ENCODE data around the gene RFX8. TPM values are rescaled to one million over a fixed set of nuclear protein-coding genes. Genes with fewer than 3 reads are reported as not detected.
A peak's percentile ranks its signal among the peaks of the same experiment; 100 is the strongest.

The RFX8 gene
- total and polyA plus RNA-seq, 2 of the 13 experiments (the other 11 are each of a cell fraction or from before 2014, with no cell fraction given) = not detected

GRCh38 chr2:101387151-101387834 lies 87.6 kb downstream of the RFX8 start, which contains the start of gene CREG2 (continued):
- 0 out of 2 replicates have a peak, but pooled peaks have one; percentile 35 for TF ChIP-seq ZNF414 (CRISPR knock-in tag; IDR thresholded peaks at IDR 0.05)
- no peak for TF ChIP-seq ADNP (CRISPR knock-in tag; IDR thresholded peaks at IDR 0.05)
- no peak for TF ChIP-seq SOX5 (CRISPR knock-in tag; IDR thresholded peaks at IDR 0.05; ENCODE audit: borderline replicate concordance)
- no peak for TF ChIP-seq TBX3 (IDR thresholded peaks at IDR 0.05; ENCODE audit: borderline replicate concordance)
- TF ChIP-seq NFATC3 (CRISPR knock-in tag; IDR thresholded peaks at IDR 0.05) = no peak
- no peak for TF ChIP-seq ZNF644 (CRISPR knock-in tag; IDR thresholded peaks at IDR 0.05; ENCODE audit: low read depth)
- no peak for TF ChIP-seq ZBTB49 (CRISPR knock-in tag; IDR thresholded peaks at IDR 0.05; ENCODE audit: borderline replicate concordance)
- TF ChIP-seq HHEX (CRISPR knock-in tag; IDR thresholded peaks at IDR 0.05) = no peak
- no peak for TF ChIP-seq ZHX1 (CRISPR knock-in tag; IDR thresholded peaks at IDR 0.05; ENCODE audit: low read depth)
- peak; percentile 21; the same call in 1 of the 2 replicates for TF ChIP-seq MTF2 (CRISPR knock-in tag; IDR thresholded peaks at IDR 0.05; ENCODE audit: borderline replicate concordance)
- TF ChIP-seq SAP130 (CRISPR knock-in tag; IDR thresholded peaks at IDR 0.05; ENCODE audit: low read depth) = peak; percentile 26; the same call in 1 of the 2 replicates
- TF ChIP-seq ZMAT3 (CRISPR knock-in tag; conservative IDR thresholded peaks at IDR 0.05) = 0 out of 2 replicates have a peak, but pooled peaks have one; percentile 20
- no peak for TF ChIP-seq ZNF260 (CRISPR knock-in tag; IDR thresholded peaks at IDR 0.05; ENCODE audit: borderline replicate concordance, low read depth)
- peak; percentile 61; the same call in 1 of the 2 replicates for TF ChIP-seq HES4 (CRISPR knock-in tag; IDR thresholded peaks at IDR 0.05; ENCODE audit: borderline replicate concordance)
- TF ChIP-seq MEF2D (CRISPR knock-in tag; IDR thresholded peaks at IDR 0.05) = peak; percentile 42; the same call in 1 of the 2 replicates
- TF ChIP-seq ZNF343 (CRISPR knock-in tag; IDR thresholded peaks at IDR 0.05) = no peak
- 0 out of 2 replicates have a peak, but pooled peaks have one; percentile 13 for TF ChIP-seq ZNF232 (CRISPR knock-in tag; IDR thresholded peaks at IDR 0.05; ENCODE audit: borderline replicate concordance)
- 0 out of 2 replicates have a peak, but pooled peaks have one; percentile 90 for TF ChIP-seq ZNF512B (CRISPR knock-in tag; IDR thresholded peaks at IDR 0.05; ENCODE audit: borderline replicate concordance)
